Stimulated activated CD4-positive, alpha-beta T cell treated with anti-CD3 and anti-CD28 coated beads, Interleukin-1b, Interleukin-23, amount 100 ng/mL, for 48 hours (primary cell): Measurements from ENCODE around the gene TTC23.

Source experiments
- DNase-seq: peaks from one replicate; pipeline ENCODE4 v3.0.0-alpha.2; 2020

Gene TTC23

DNA sequence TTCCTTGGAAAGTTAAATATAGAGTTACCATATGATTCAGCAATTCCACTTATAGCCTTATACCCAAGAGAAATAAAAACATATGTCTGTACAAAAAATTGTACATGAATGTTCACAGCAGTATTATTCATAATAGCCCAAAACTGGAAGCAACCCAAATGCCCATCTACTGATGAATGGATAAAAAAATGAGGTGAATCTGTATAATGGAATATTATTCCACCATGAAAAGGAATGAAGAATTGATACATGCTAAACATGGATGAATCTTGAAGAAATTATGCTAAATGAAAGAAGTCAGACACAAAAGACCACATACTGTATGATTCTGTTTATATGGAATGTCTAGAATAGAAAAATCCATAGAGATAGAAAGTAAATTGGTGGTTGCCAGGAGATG, 61.4 kb downstream of the TTC23 start:
- DNase-seq, result no peak

GRCh38 chr15:99185414-99186130, 63.8 kb downstream of the TTC23 start:
- DNase-seq, result no peak

DNA sequence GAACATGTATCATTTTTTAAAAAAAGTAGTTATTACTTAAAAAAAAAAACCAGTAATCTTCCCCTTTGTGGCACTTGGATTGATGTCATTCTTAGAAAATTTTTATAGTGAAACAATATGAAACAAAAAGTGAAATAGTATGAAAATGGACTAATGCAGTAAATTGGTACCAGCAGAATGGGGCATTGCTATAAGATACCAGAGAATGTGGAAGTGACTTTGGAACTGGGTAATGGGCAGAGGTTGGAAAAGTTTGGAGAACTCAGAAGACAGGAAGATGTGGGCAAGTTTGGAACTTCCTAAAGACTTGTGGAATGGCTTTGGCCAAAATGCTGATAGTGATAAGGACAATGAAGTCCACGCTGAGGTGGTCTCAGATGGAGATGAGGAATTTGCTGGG, 66.6 kb downstream of the TTC23 start:
- DNase-seq, result no peak

GRCh38 chr15:99181545-99181971, 67.8 kb downstream of the TTC23 start:
- no peak for DNase-seq

DNA sequence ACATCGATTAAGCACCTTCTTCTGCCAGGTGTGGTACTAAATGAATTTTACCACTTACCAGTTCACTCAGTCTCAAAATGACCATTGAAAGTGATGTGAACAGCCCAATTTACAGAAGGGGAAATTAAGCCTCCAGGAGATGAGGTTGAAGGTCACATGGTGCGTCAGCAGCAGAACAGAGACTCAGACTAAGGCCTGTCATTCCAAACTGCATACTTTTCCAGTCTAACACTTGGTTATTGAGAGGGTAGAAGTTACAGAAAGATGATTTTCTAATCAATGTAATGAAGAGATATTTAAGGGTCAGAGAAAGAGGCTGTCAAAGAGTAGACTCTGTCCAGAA, 68.4 kb downstream of the TTC23 start:
- DNase-seq, result no peak

GRCh38 chr15:99180086-99180963, 69.1 kb downstream of the TTC23 start:
- DNase-seq, result no peak

DNA sequence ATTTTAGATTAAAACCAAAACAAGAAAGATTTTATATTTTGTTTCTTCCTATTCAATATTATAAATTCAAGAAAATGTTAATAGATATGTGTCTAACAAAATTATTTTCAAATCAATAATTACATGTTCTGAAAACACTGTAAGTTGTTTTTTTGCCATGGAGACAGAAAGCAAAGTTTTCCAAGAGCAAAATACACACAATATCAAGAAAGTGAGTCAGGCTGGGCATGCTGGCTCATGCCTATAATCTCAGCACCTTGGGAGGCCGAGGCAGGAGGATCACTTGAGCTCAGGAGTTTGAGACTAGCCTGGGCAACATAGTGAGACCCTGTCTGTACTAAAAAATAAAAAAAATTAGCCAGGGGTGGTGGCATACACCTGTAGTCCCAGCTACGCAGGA, 71.7 kb downstream of the TTC23 start:
- no peak for DNase-seq

- DNase-seq, result no peak
These were observed 72.6 kb downstream of the TTC23 start for GRCh38 chr15:99176757-99177156.

- DNase-seq, result no peak
These were observed 74.6 kb downstream of the TTC23 start for GRCh38 chr15:99174567-99175395.

DNA sequence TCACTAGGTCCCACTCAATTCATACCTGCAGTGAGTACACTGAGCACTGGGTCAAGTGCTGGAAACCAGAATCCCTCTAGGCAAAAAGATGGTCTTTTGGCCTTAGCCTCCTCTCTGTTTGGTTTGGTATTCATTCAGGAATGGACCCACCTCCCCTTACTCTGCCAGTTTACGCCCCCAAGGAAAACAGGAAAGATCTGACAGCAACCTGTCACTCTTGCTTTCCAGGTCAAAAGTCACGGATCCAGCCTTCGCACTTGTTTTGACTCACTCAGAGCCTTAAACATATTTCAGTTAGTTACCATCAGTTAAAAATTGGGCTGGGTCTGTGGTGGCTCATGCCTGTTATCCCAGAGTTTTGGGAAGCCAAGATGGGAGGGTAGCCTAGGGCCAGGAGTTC, 76.4 kb downstream of the TTC23 start:
- DNase-seq, result no peak

- DNase-seq, result no peak
These were observed 77.2 kb downstream of the TTC23 start for GRCh38 chr15:99172171-99172570.

GRCh38 chr15:99170476-99171065, 78.8 kb downstream of the TTC23 start:
- no peak for DNase-seq

GRCh38 chr15:99169769-99170311, 79.5 kb downstream of the TTC23 start:
- DNase-seq, result no peak

- no peak for DNase-seq
These were observed 80.5 kb downstream of the TTC23 start for GRCh38 chr15:99168601-99169580.

- no peak for DNase-seq
These were observed 81.7 kb downstream of the TTC23 start for GRCh38 chr15:99167640-99168039.

GRCh38 chr15:99167201-99167600, 82.2 kb downstream of the TTC23 start:
- DNase-seq, result no peak

DNA sequence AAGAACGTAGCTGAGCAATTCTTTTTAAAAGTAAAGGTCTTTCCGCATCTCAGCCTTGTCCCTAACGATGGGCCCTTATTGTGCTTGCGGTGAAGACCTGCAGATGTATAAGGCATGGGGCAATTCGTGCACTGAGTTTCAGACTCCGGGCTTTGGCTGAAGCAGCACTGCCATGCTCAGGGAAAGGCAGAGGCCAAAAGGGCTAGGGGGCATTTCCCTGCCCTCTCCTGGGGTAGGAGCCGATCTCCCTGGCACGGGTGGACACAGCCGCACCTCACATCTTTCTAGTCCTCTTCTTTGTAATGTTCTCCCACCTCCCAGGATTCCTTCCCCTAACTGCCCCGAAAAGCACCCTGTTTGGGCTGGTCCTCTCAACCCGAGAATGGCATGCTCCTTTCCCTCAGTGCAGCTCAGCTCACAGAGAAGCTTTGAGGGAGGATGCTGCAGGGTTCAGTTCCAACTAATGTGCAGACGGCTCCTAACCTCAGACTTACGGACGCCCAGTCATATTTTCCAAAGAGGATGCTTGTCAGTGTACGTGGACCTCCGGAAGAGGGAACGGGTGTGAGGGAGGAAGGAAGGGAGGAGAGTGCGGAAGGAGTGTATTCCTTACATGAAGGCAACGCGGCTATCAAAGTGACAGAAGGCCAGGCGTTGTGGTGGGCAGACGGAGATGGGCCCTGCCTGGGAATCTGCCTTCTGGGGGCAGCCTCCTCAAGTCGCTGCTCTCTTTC, 83.3 kb downstream of the TTC23 start:
- no peak for DNase-seq

DNA sequence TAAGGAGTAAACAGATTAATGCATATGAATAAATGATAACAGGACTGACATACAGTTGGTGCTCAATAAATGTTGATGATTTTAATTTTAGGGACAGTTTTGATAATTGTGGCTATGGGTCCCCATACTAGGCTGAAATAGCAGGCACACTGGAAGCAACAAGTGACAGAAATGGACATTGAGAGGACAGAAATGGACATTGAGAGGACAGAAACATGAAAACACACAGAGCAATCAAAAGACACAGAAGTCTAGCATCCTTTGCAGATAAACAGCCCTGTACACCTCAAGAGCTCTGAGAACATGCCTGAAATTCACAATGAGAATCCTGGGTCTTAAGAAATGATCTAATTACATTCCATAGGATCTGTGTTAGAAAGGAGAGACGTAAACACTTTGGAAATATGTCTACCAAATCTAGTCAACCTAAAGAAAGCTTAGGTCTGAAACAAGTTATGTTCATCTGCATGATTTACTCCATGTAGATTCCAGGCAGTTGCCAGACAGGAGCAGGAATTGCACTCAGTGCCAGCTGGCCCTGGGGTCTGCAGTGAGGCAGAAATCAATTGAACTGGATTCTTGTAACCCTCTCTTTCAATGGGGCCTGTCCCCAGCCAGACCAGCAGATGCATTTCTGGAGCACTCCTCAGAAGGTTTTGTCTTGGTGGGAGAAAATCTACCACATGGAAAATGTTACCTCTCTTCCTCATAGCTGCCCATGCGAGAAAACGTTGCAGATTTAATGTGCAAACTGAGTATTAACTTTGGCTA, 84.2 kb downstream of the TTC23 start:
- no peak for DNase-seq

DNA sequence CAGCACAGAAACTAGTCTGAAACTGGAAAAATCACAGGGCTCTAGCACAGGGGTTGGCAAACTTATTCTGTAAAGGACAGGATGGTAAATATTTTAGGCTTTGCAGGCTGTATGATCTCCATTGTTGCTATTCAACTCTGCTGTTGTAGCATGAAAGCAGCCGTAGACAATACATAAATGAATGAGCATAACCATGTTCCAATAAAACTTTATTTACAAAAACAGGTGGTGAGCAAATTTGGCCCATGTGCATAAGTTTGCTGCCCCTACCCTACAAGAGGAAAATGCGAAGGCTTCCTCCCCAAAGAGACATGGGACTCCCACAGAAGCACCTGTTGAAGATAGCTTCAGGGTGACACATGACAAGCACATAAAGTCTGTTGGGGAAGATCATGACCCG, 85.3 kb downstream of the TTC23 start:
- no peak for DNase-seq
